GM12872 (cell line): ENCODE data around the gene ADD2.

Experiments
- CTCF ChIP-seq: IDR thresholded peaks from 3 replicates; pipeline ENCODE4 v1.5.1; 2011; ENCODE audit warnings: low read depth, mild to moderate bottlenecking, low read length, moderate library complexity; ENCODE audit not compliant: insufficient read depth

ADD2 gene

DNA sequence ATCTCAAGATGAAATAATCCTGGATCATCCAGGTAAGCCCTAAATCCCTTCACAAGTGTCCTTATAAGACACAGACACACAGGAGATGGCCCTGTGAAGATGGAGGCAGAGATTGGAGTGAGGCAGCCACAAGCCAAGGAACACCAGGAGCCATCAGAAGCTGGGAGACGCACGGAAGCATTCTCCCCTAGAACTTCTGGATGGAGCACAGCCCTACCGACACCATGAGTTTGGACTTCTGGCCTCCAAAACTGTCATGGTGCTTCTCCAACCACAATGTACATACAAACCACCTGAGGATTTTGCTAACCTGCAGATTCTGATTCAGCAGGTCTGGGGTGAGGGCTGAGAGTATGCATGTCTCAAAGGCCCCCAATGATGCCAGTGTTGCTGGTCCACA, 42.5 kb downstream of the ADD2 start:
- no peak for TF ChIP-seq CTCF

DNA sequence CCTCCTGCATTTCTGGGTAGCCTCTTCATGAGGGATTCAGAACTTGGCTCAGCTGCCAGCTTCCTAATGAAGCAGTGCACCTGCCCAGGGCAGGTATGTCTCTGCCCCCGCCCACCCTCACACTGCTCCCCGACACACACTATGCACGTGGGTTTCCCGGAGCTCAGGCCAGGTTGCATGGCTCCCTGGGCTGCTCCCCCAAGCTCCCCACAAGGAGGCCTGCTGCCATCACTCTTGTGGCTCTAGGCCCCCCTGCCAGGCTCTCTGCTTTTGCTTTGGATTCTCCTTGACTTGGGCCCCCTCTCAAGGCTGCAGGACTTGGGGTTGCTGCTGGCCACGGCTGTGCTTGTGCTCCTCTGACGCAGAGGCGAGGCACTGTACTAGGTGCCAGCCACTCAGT, 43.6 kb downstream of the ADD2 start:
- TF ChIP-seq CTCF: no peak

- no peak for TF ChIP-seq CTCF
Measured at GRCh38 chr2:70723286-70723885, 44.6 kb downstream of the ADD2 start.

DNA sequence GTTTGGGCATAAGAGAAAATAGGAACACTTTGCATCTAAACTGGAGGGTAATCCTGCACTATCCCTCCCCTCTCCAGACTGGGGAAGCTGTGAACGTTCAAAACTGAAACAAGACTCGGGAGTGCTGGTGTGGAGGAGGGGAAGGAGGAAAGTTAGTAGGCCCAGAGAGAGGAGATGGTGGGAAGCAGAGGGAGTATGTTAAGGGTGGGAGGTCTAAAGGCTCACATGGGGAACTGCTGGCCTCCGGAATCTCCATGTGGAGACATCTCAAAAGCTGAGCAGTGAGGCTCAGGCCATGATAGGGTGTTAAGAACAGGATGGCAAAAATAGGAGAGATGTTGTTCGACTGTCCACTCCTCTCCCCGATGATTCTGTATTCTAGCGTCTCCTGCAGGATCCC, 47.9 kb downstream of the ADD2 start:
- no peak for TF ChIP-seq CTCF

GRCh38 chr2:70719231-70719630, 48.8 kb downstream of the ADD2 start:
- no peak for TF ChIP-seq CTCF

DNA sequence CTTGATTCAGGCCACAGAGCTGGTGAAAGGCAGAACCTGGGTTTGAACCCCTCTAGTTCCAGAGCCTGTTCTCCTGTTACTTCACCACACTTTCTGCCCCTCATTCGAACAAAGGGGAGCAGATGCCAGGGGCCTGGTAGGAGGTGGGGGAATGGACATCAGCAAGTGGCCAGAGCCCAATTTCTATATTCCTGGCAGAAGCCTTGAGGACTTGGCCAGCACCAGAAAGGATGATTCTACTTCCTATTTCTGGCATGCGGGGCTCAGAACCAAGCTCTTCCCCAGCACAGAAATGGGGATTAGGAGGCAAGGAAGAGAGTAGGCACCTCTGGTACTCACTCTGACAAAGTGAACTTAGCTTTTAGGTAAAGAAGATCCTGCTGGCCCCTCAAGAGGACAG, 49.3 kb downstream of the ADD2 start:
- TF ChIP-seq CTCF: no peak

GRCh38 chr2:70718241-70718640, 49.8 kb downstream of the ADD2 start:
- no peak for TF ChIP-seq CTCF
